Mucosa of stomach (tissue), 1 donor: ENCODE measurements around the gene PIGU.
"Not testable (repeated sequence)": the region's sequence is repeated elsewhere in the genome, so short reads cannot be mapped to it uniquely, and the experiment has no call there.

Experiments used
- H3K27me3 ChIP-seq: one replicate; pipeline ENCODE4 v1.7.0; 2013; ENCODE audit warnings: mild to moderate bottlenecking, low read length; ENCODE audit not compliant: control insufficient read depth, insufficient read depth
- H3K36me3 ChIP-seq: one replicate; pipeline ENCODE4 v1.7.0; 2013; ENCODE audit warnings: low read length; ENCODE audit not compliant: control insufficient read depth, insufficient read depth
- H3K4me1 ChIP-seq: one replicate; pipeline ENCODE4 v1.7.0; 2013; ENCODE audit warnings: mild to moderate bottlenecking, low read length; ENCODE audit not compliant: control insufficient read depth, insufficient read depth
- H3K4me3 ChIP-seq: one replicate; pipeline ENCODE4 v1.7.0; 2013; ENCODE audit warnings: low read length
- H3K9ac ChIP-seq: one replicate; pipeline ENCODE4 v1.7.0; 2013; ENCODE audit warnings: mild to moderate bottlenecking, low read length, moderate library complexity
- H3K9me3 ChIP-seq: one replicate; pipeline ENCODE4 v1.7.0; 2013; ENCODE audit warnings: mild to moderate bottlenecking, low read length, moderate library complexity; ENCODE audit not compliant: control insufficient read depth
- donor health status: Pancreatic carcinoma.

PIGU gene

GRCh38 chr20:34527016-34527415 is 149.9 kb downstream of the PIGU start:
- no peaks in the 10 kb centered on the region for H3K9me3 ChIP-seq
- H3K4me1 ChIP-seq: peaks cover 61% of the 10 kb centered on the region
- no peaks in the 10 kb centered on the region for H3K27me3 ChIP-seq
- no peak overlapping the region for H3K9ac ChIP-seq
- H3K4me3 ChIP-seq: no peak overlapping the region
- H3K36me3 ChIP-seq: peaks cover 11% of the 10 kb centered on the region

GRCh38 chr20:34526466-34526865 is 150.4 kb downstream of the PIGU start:
- Histone ChIP-seq H3K36me3 (peaks cover 11% of the 10 kb centered on the region), H3K4me1 (peaks cover 63% of the 10 kb centered on the region), H3K9me3 (no peaks in the 10 kb centered on the region), H3K27me3 (no peaks in the 10 kb centered on the region), H3K9ac (peak overlapping the region; percentile 44), H3K4me3 (no peak overlapping the region)

- no peaks in the 10 kb centered on the region for H3K9me3 ChIP-seq
- peaks cover 63% of the 10 kb centered on the region for H3K4me1 ChIP-seq
- H3K4me3 ChIP-seq: peak overlapping the region; percentile 12
- peaks cover 11% of the 10 kb centered on the region for H3K36me3 ChIP-seq
- peak overlapping the region; percentile 44 for H3K9ac ChIP-seq
- H3K27me3 ChIP-seq: no peaks in the 10 kb centered on the region
Observed at GRCh38 chr20:34525709-34526416, 151.0 kb downstream of the PIGU start.

GRCh38 chr20:34525342-34525708 is 151.6 kb downstream of the PIGU start:
- peaks cover 63% of the 10 kb centered on the region for H3K4me1 ChIP-seq
- no peaks in the 10 kb centered on the region for H3K9me3 ChIP-seq
- peaks cover 11% of the 10 kb centered on the region for H3K36me3 ChIP-seq
- no peaks in the 10 kb centered on the region for H3K27me3 ChIP-seq
- H3K9ac ChIP-seq: peak overlapping the region; percentile 10
- no peak overlapping the region for H3K4me3 ChIP-seq

GRCh38 chr20:34524426-34524825 is 152.5 kb downstream of the PIGU start:
- Histone ChIP-seq H3K27me3 (no peaks in the 10 kb centered on the region), H3K4me3 (no peak overlapping the region), H3K36me3 (peaks cover 11% of the 10 kb centered on the region), H3K9me3 (no peaks in the 10 kb centered on the region), H3K4me1 (peaks cover 63% of the 10 kb centered on the region), H3K9ac (no peak overlapping the region)

GRCh38 chr20:34522969-34523871 is 153.7 kb downstream of the PIGU start:
- peaks cover 11% of the 10 kb centered on the region for H3K36me3 ChIP-seq
- peaks cover 53% of the 10 kb centered on the region for H3K4me1 ChIP-seq
- H3K9me3 ChIP-seq: no peaks in the 10 kb centered on the region
- peak overlapping the region; percentile 19 for H3K9ac ChIP-seq
- H3K4me3 ChIP-seq: no peak overlapping the region
- no peaks in the 10 kb centered on the region for H3K27me3 ChIP-seq

- not testable (repeated sequence) for H3K9ac ChIP-seq, H3K4me3 ChIP-seq
- peaks cover 25% of the 10 kb centered on the region for H3K4me1 ChIP-seq
Observed at GRCh38 chr20:34519841-34520240, 157.1 kb downstream of the PIGU start.

GRCh38 chr20:34518863-34519262 is 158.0 kb downstream of the PIGU start:
- not testable (repeated sequence) for H3K4me3 ChIP-seq, H3K9me3 ChIP-seq, H3K36me3 ChIP-seq, H3K9ac ChIP-seq, H3K27me3 ChIP-seq
- H3K4me1 ChIP-seq: peaks cover 21% of the 10 kb centered on the region

More at GRCh38 chr20:34519841-34520240, 157.1 kb downstream of the PIGU start:
- not testable (repeated sequence) for H3K36me3 ChIP-seq, H3K9me3 ChIP-seq, H3K27me3 ChIP-seq

- peak overlapping the region; percentile 95 for H3K4me3 ChIP-seq
- peaks cover 21% of the 10 kb centered on the region for H3K4me1 ChIP-seq
- H3K27me3 ChIP-seq: no peaks in the 10 kb centered on the region
- H3K9ac ChIP-seq: peak overlapping the region; percentile 93
- H3K36me3 ChIP-seq: no peaks in the 10 kb centered on the region
- H3K9me3 ChIP-seq: no peaks in the 10 kb centered on the region
Observed at GRCh38 chr20:34517114-34517505, 159.8 kb downstream of the PIGU start.

GRCh38 chr20:34516247-34517113 is 160.4 kb downstream of the PIGU start, which contains the start of gene DYNLRB1:
DYNLRB1 (plus strand) TSS chr20:34516422; CDS start chr20:34516459, 37 bp downstream.
- Histone ChIP-seq H3K4me3 (peak within 1 kb of the TSS; percentile 95), H3K9me3 (no peaks in the 10 kb centered on the region), H3K4me1 (peaks cover 17% of the 10 kb centered on the region), H3K27me3 (no peaks in the 10 kb centered on the region), H3K9ac (peak within 1 kb of the TSS; percentile 93), H3K36me3 (no peaks in the 10 kb centered on the region)

- Histone ChIP-seq H3K4me3 (peak overlapping the region; percentile 95), H3K36me3 (no peaks in the 10 kb centered on the region), H3K4me1 (peaks cover 17% of the 10 kb centered on the region), H3K9ac (peak overlapping the region; percentile 93), H3K27me3 (no peaks in the 10 kb centered on the region), H3K9me3 (no peaks in the 10 kb centered on the region)
Observed at GRCh38 chr20:34515484-34516246, 161.2 kb downstream of the PIGU start.
